Naive thymus-derived CD4-positive, alpha-beta T cell (primary cell): ENCODE measurements around the gene KNSTRN. TPM values are rescaled to one million over a fixed set of nuclear protein-coding genes. Genes with fewer than 3 reads are reported as not detected.

Source experiments
- ATAC-seq: fragments of 150-1000 bp; cut with Tn5 transposase; 2 replicates; pipeline ENCODE4 v1.10.0; 2021; ENCODE audit warnings: mild to moderate bottlenecking, moderate library complexity
- CTCF ChIA-PET: fragments of 350-600 bp; sonication (Branson Sonifier 250); formaldehyde crosslinking; loops from one replicate; lab custom pipeline; 2021; ENCODE audit warnings: antibody characterized with exemption; lab: Charles Lee
- POLR2A ChIA-PET: fragments of 350-600 bp; sonication (Branson Sonifier 250); formaldehyde crosslinking; loops from one replicate; lab custom pipeline; 2021; ENCODE audit warnings: antibody characterized with exemption, inconsistent platforms; lab: Charles Lee
- DNase-seq, 9 donors: peaks; one replicate each; pipeline versions ENCODE4 v3.0.0 to v3.0.0-alpha.2; 2020 to 2022; ENCODE audit warnings: mixed read lengths in 1 of 9
- H3K27ac ChIP-seq: one replicate; pipeline ENCODE4 v1.7.0; 2013; ENCODE audit warnings: mild to moderate bottlenecking, low read depth, low read length, moderate library complexity
- H3K27me3 ChIP-seq, 2 donors: one replicate each; pipeline ENCODE4 v1.7.0; 2013; ENCODE audit warnings: low read length in 2 of 2, mild to moderate bottlenecking in 2 of 2, moderate library complexity in 2 of 2; ENCODE audit not compliant: control insufficient read depth in 2 of 2, insufficient read depth in 2 of 2
- H3K36me3 ChIP-seq, 3 experiments: 1 replicate in 2 of 3; 2 replicates in 1 of 3; pipeline ENCODE4 v1.7.0; 2013; ENCODE audit warnings: low read length in 3 of 3, mild to moderate bottlenecking in 3 of 3, moderate library complexity in 1 of 3; ENCODE audit not compliant: insufficient read depth in 3 of 3, control insufficient read depth in 2 of 3
- H3K4me1 ChIP-seq, 2 donors: one replicate each; pipeline ENCODE4 v1.7.0; 2013; ENCODE audit warnings: low read length in 2 of 2, mild to moderate bottlenecking in 2 of 2, moderate library complexity in 1 of 2; ENCODE audit not compliant: control insufficient read depth in 2 of 2, insufficient read depth in 2 of 2
- H3K4me3 ChIP-seq: 2 replicates; pipeline ENCODE4 v1.7.0; 2013; ENCODE audit warnings: mild to moderate bottlenecking, low read length
- H3K9me3 ChIP-seq, 3 experiments: 1 replicate in 2 of 3; 2 replicates in 1 of 3; pipeline ENCODE4 v1.7.0; 2013; ENCODE audit warnings: low read length in 3 of 3; ENCODE audit not compliant: control insufficient read depth in 2 of 3
- H3K27ac Mint-ChIP-seq, 9 donors: one replicate each; pipeline ENCODE4 v1.8.0; 2020 to 2022; ENCODE audit warnings: mixed read lengths in 9 of 9, mild to moderate bottlenecking in 8 of 9, moderate library complexity in 5 of 9, inconsistent platforms in 2 of 9
- H3K27me3 Mint-ChIP-seq, 5 donors: one replicate each; pipeline ENCODE4 v1.8.0; 2021 to 2022; ENCODE audit warnings: mixed read lengths in 5 of 5, mild to moderate bottlenecking in 1 of 5
- H3K36me3 Mint-ChIP-seq, 5 donors: one replicate each; pipeline ENCODE4 v1.8.0; 2020 to 2022; ENCODE audit warnings: mixed read lengths in 5 of 5, mild to moderate bottlenecking in 3 of 5, inconsistent platforms in 1 of 5
- H3K4me1 Mint-ChIP-seq, 7 donors: one replicate each; pipeline ENCODE4 v1.8.0; 2020 to 2022; ENCODE audit warnings: mixed read lengths in 7 of 7, mild to moderate bottlenecking in 3 of 7, inconsistent platforms in 1 of 7
- H3K4me3 Mint-ChIP-seq, 10 donors: one replicate each; pipeline ENCODE4 v1.8.0; 2020 to 2022; ENCODE audit warnings: mild to moderate bottlenecking in 10 of 10, mixed read lengths in 10 of 10, moderate library complexity in 6 of 10, inconsistent platforms in 2 of 10
- H3K9me3 Mint-ChIP-seq, 11 donors: one replicate each; pipeline ENCODE4 v1.8.0; 2020 to 2022; ENCODE audit warnings: mixed read lengths in 11 of 11, mild to moderate bottlenecking in 4 of 11, inconsistent platforms in 1 of 11, moderate library complexity in 1 of 11
- intact Hi-C, 2 donors: fragments of 100-400 bp; cut with micrococcal nuclease; formaldehyde crosslinking; loops; one replicate each; pipeline ENCODE4 v1.15.1; 2023
- polyA plus RNA-seq, 2 donors: library from polyadenylated mRNA; unstranded; fragments of 300-500 nt; fragmentation: Illumina TruSeq; gene quantifications; one replicate each; pipeline ENCODE4 v1.2.3, GENCODE V29; 2021
- total RNA-seq, 6 experiments: library from RNA in 5 of 6; stranded (reverse) in 5 of 6; gene quantifications; 1 replicate in 5 of 6; 2 replicates in 1 of 6; pipeline ENCODE4 v1.2.3 and lab custom pipeline; 2021 to 2026

Gene KNSTRN
- total and polyA plus RNA-seq, 7 experiments from 2014 or later: 3.7 to 39.6 (median 6.1) TPM

DNA sequence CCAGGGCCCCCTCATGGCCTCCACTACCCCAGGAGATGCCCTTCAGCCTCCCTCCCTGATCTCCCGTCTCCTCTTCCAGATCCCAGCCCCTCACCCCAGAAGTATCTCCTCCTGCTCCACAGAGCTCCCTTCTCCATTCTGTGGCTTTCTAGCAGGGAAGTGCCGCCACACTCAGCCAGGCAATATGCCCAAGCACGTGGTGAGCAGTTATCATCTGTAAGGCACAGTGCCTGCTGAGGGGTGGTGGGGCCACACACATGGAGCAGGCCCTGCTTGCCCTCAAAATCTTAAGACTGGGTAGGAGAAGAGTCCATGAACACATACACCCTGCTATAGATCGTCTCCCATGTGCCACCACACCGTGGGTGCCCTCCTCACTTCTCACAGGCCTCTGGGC is 34.0 kb upstream of the KNSTRN start:
- Mint-ChIP-seq H3K27ac (no peak overlapping the region), H3K4me1 (peaks cover 0 to 6% (median 0%) of the 10 kb centered on the region in 7 donors), H3K9me3 (peaks cover 0 to 1% (median 0%) of the 10 kb centered on the region in 11 donors), H3K27me3 (peaks cover 0 to 11% (median 0%) of the 10 kb centered on the region in 5 donors), H3K4me3 (no peak overlapping the region), H3K36me3 (no peaks in the 10 kb centered on the region)
- Histone ChIP-seq H3K9me3 (no peaks in the 10 kb centered on the region), H3K27ac (no peak overlapping the region), H3K27me3 (no peaks in the 10 kb centered on the region), H3K36me3 (no peaks in the 10 kb centered on the region), H3K4me3 (no peak overlapping the region), H3K4me1 (no peaks in the 10 kb centered on the region)
- ChIA-PET POLR2A (no interaction called here), CTCF (interaction anchor here (2.0 kb wide), 1 partner anchor 10 kb away, joined by 6 read pairs; no protein-coding TSS in a partner anchor)
- ATAC-seq (no peak), DNase-seq (no peak)
- intact Hi-C loops: no loop called here

DNA sequence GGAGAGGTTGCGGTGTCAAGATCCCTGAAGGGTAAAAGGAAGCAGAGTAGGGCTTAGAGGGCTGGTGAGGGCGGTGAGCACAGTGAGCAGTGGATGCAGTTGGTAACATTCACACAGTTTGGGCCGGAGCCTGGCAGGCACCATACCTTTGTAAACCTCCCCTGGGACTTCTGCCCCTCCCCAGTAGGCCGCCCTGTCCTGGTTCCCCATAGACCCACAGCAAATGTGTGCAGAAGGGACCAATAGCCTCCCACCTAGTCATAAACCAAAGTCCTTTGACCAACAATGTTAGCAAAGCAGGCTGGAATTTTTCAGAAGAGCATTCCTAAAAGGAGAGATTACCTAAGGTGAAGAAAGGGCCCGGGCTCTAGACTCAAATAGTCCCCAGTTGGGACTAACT is 33.4 kb upstream of the KNSTRN start:
- H3K27ac Mint-ChIP-seq: no peak overlapping the region
- no peaks in the 10 kb centered on the region for H3K9me3 ChIP-seq
- no peaks in the 10 kb centered on the region for H3K27me3 ChIP-seq
- peaks cover 0 to 1% (median 0%) of the 10 kb centered on the region in 11 donors for H3K9me3 Mint-ChIP-seq
- H3K27me3 Mint-ChIP-seq: peaks cover 0 to 17% (median 0%) of the 10 kb centered on the region in 5 donors
- ChIA-PET POLR2A (no interaction called here), CTCF (interaction anchor here (2.0 kb wide), 1 partner anchor 11 kb away, joined by 6 read pairs; no protein-coding TSS in a partner anchor)
- H3K36me3 ChIP-seq: no peaks in the 10 kb centered on the region
- H3K4me3 Mint-ChIP-seq: no peak overlapping the region
- peaks cover 0 to 5% (median 0%) of the 10 kb centered on the region in 7 donors for H3K4me1 Mint-ChIP-seq
- ATAC-seq (no peak), DNase-seq (no peak)
- H3K36me3 Mint-ChIP-seq: no peaks in the 10 kb centered on the region
- H3K4me3 ChIP-seq: no peak overlapping the region
- no peak overlapping the region for H3K27ac ChIP-seq
- intact Hi-C loops: no loop called here
- H3K4me1 ChIP-seq: no peaks in the 10 kb centered on the region

DNA sequence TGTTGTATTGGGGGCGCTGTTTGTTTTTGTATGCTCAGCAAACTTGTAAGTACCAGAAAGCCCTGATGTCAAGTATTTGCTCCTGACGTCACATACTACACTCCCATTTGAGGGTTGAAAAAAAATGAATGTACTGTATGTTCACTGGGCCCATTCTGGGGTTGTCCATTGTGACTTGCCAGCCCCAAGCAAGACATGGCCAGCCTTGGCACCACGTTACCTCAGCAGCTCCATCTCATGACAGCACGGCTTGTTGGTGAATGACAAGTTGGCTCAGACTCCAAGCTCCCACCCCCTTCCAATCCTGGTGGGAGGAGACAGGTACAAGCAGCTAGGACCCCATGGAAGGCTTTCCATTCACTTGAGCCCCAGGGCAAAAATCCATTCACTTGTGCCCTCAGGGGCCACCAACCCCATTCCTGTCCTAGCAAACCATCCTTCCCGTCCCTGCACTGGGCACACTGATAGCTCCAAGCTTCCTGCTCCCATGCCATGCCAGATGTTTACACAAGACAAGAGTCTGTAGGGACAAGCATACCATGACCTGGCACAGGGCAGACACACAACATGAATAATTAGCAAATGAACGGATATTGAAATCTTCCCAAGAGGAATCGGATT is 30.1 kb upstream of the KNSTRN start:
- H3K27ac ChIP-seq: no peak overlapping the region
- CTCF ChIA-PET: interaction anchor here (0.6 to 1.7 kb wide), 3 partner anchors 15 to 308 kb away, joined by 3 to 4 read pairs (median 4); no protein-coding TSS in a partner anchor
- intact Hi-C loops: no loop called here
- H3K4me1 ChIP-seq: no peaks in the 10 kb centered on the region
- H3K4me1 Mint-ChIP-seq: peaks cover 0 to 6% (median 0%) of the 10 kb centered on the region in 7 donors
- H3K4me3 ChIP-seq: no peak overlapping the region
- no peak overlapping the region for H3K27ac Mint-ChIP-seq
- no peak for DNase-seq
- POLR2A ChIA-PET: interaction anchor here (1.0 kb wide), 1 partner anchor 13 kb away, joined by 3 read pairs; no protein-coding TSS in a partner anchor
- H3K27me3 ChIP-seq: no peaks in the 10 kb centered on the region
- no peak overlapping the region for H3K4me3 Mint-ChIP-seq
- H3K36me3 Mint-ChIP-seq: no peaks in the 10 kb centered on the region
- H3K36me3 ChIP-seq: no peaks in the 10 kb centered on the region
- peaks cover 0 to 34% (median 9%) of the 10 kb centered on the region in 5 donors for H3K27me3 Mint-ChIP-seq
- ATAC-seq: no peak
- H3K9me3 Mint-ChIP-seq: peaks cover 0 to 2% (median 0%) of the 10 kb centered on the region in 11 donors
- H3K9me3 ChIP-seq: no peaks in the 10 kb centered on the region

DNA sequence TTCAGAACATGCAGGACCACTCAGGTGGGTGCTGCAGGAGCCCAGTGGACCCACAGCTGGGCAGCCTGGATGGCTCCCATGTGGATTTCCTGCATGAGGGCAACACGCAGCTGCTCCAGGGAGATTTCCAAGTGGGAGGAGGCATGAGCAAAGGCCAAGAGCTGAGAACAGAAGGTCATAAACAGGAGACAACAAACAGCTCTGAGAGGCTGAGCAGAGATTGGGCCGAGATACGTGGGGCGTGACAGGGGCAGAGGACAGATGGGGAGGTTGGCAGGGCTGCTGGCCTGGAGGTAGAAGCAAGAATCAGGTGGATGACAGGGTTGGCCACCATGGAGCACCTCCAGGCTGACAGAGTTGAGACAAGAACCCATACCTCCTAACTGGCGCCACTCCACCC is 28.8 kb upstream of the KNSTRN start:
- H3K27me3 Mint-ChIP-seq: peaks cover 0 to 36% (median 9%) of the 10 kb centered on the region in 5 donors
- no peak overlapping the region for H3K27ac Mint-ChIP-seq
- no peak overlapping the region for H3K4me3 Mint-ChIP-seq
- peaks cover 0 to 7% of the 10 kb centered on the region in 2 donors for H3K4me1 ChIP-seq
- H3K4me3 ChIP-seq: no peak overlapping the region
- POLR2A ChIA-PET: interaction anchor here (1.1 kb wide), 1 partner anchor 10 kb away, joined by 5 read pairs; no protein-coding TSS in a partner anchor
- DNase-seq (no peak), ATAC-seq (no peak)
- peaks cover 0 to 2% (median 0%) of the 10 kb centered on the region in 11 donors for H3K9me3 Mint-ChIP-seq
- H3K36me3 Mint-ChIP-seq: no peaks in the 10 kb centered on the region
- no peaks in the 10 kb centered on the region for H3K27me3 ChIP-seq
- H3K27ac ChIP-seq: no peak overlapping the region
- H3K36me3 ChIP-seq: no peaks in the 10 kb centered on the region
- H3K4me1 Mint-ChIP-seq: peaks cover 0 to 10% (median 2%) of the 10 kb centered on the region in 7 donors
- no peaks in the 10 kb centered on the region for H3K9me3 ChIP-seq
- intact Hi-C loops: no loop called here
- CTCF ChIA-PET: no interaction called here

DNA sequence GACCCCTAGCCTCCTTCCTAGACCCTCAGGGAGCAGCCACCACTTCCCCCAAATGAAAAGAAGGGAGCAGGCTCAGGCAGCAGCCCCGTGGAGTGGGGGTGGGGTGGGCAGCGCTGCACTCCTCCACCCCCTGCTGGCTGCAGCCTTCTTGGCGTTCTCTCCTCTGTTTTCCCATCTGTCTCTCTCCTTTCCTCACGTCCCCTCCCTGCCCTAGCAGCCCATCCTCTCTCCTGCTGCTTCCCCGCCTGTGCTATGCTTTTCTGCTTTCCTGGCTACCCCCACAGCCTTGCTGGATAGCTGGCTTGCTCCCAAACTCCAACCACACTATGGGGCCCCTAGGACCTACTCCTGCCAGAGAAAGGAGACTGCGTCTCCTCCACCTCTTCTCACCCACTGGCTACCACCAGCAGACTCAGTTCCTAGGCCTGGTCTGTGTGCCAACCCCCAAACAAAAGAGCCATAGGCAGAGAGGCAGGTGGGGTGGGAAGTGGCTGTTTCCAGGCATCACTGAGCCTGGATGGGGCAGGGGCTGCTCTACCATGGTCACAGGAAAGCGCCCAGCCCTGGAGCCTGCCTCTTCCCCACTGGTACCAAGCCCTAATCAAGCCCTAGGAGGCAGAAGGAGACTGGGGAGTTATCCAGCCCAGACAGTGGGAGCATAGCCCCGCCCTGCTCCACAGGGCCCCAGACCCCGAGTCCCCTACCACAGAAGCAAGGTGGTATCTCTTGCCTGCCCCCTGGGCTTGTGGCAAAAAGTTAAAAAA is 27.9 kb upstream of the KNSTRN start:
- Histone ChIP-seq H3K36me3 (no peaks in the 10 kb centered on the region), H3K27me3 (no peaks in the 10 kb centered on the region), H3K9me3 (no peaks in the 10 kb centered on the region), H3K4me1 (peaks cover 0 to 12% of the 10 kb centered on the region in 2 donors), H3K27ac (no peak overlapping the region), H3K4me3 (no peak overlapping the region)
- peaks cover 0 to 2% (median 0%) of the 10 kb centered on the region in 11 donors for H3K9me3 Mint-ChIP-seq
- H3K36me3 Mint-ChIP-seq: no peaks in the 10 kb centered on the region
- peaks cover 6 to 11% (median 8%) of the 10 kb centered on the region in 7 donors for H3K4me1 Mint-ChIP-seq
- DNase-seq: no peak
- H3K27me3 Mint-ChIP-seq: peaks cover 0 to 36% (median 9%) of the 10 kb centered on the region in 5 donors
- no peak overlapping the region for H3K4me3 Mint-ChIP-seq
- no peak overlapping the region for H3K27ac Mint-ChIP-seq
- no peak for ATAC-seq
- ChIA-PET POLR2A (no interaction called here), CTCF (interaction anchor here (0.8 to 1.3 kb wide), 2 partner anchors 16 to 80 kb away, joined by 3 to 5 read pairs; no protein-coding TSS in a partner anchor)
- intact Hi-C loops: loop anchor here in 1 of 2 donors (5.0 kb wide), 1 partner anchor 47 kb away; the partner anchor contains the start of gene PLCB2

DNA sequence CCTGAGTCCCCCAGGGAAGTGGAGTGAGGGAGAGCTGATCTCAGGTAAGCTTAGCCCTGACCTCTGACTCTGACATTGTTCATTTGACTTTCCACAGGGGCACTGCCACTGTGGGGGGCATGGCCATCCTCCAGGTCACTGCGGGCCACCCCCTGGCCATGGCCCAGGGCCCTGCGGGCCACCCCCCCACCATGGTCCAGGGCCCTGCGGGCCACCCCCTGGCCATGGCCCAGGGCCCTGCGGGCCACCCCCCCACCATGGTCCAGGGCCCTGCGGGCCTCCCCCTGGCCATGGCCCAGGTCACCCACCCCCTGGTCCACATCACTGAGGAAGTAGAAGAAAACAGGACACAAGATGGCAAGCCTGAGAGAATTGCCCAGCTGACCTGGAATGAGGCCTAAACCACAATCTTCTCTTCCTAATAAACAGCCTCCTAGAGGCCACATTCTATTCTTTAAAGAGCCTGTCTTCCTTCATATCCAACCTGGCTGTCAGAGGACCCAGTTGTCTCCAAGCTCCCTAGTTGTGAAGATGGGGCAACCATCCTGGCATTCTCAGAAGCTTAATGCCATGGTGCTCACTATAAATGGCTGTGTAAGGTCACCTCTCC is 26.4 kb upstream of the KNSTRN start:
- CTCF ChIA-PET: interaction anchor here (1.3 kb wide), 1 partner anchor 82 kb away, joined by 5 read pairs; no protein-coding TSS in a partner anchor
- H3K9me3 Mint-ChIP-seq: peaks cover 0 to 2% (median 0%) of the 10 kb centered on the region in 11 donors
- POLR2A ChIA-PET: interaction anchor here (1.1 to 1.4 kb wide), 2 partner anchors 11 to 22 kb away, joined by 4 to 5 read pairs; no protein-coding TSS in a partner anchor
- Histone ChIP-seq H3K4me3 (no peak overlapping the region), H3K36me3 (no peaks in the 10 kb centered on the region), H3K4me1 (peaks cover 0 to 12% of the 10 kb centered on the region in 2 donors), H3K27ac (no peak overlapping the region), H3K9me3 (no peaks in the 10 kb centered on the region), H3K27me3 (no peaks in the 10 kb centered on the region)
- DNase-seq (no peak), ATAC-seq (no peak)
- peaks cover 7 to 12% (median 8%) of the 10 kb centered on the region in 7 donors for H3K4me1 Mint-ChIP-seq
- H3K36me3 Mint-ChIP-seq: peaks cover 0 to 4% (median 0%) of the 10 kb centered on the region in 5 donors
- no peak overlapping the region for H3K27ac Mint-ChIP-seq
- peaks cover 0 to 36% (median 9%) of the 10 kb centered on the region in 5 donors for H3K27me3 Mint-ChIP-seq
- no peak overlapping the region for H3K4me3 Mint-ChIP-seq
- intact Hi-C loops: loop anchor here in 1 of 2 donors (5.0 kb wide), 1 partner anchor 49 kb away; the partner anchor contains the start of gene PLCB2
